HCT116 (cell line): ENCODE data around the gene SLC34A1. TPM values are rescaled to one million over a fixed set of nuclear protein-coding genes. Genes with fewer than 3 reads are reported as not detected.

Experiments used
- ATAC-seq: fragments of 200-7000 bp; cut with Tn5 transposase; 2 replicates; pipeline ENCODE4 v1.9.1; 2020; ENCODE audit warnings: mild to moderate bottlenecking, moderate library complexity
- BruUV-seq: library from RNA; stranded (reverse); fragments of 400-500 nt; replicated peaks from 2 replicates; lab custom pipeline; 2021; lab: Mats Ljungman, UMichigan
- CTCF ChIA-PET: fragments of 300-600 bp; sonication (Branson Sonifier 250); formaldehyde crosslinking; loops from one replicate; lab custom pipeline; 2021; ENCODE audit warnings: antibody characterized with exemption; lab: Charles Lee
- POLR2A ChIA-PET: fragments of 300-600, 350-600 bp; sonication (Branson Sonifier 250); formaldehyde crosslinking; loops from one replicate; lab custom pipeline; 2021; ENCODE audit warnings: antibody characterized with exemption; lab: Charles Lee
- RAD21 ChIA-PET, 2 experiments: fragments of 300-600 bp; sonication (Branson Sonifier 250); formaldehyde crosslinking; loops; one replicate each; lab custom pipeline; 2023; ENCODE audit warnings: low total read pairs in 2 of 2; ENCODE audit not compliant: uncharacterized antibody in 2 of 2, unreplicated experiment in 2 of 2, low non-redundant PET in 1 of 2; lab: Charles Lee
- DNase-seq: peaks from one replicate; pipeline ENCODE4 v3.0.0-alpha.2; 2010; ENCODE audit warnings: low read depth, low spot score
- H2AFZ ChIP-seq: fragments of 200-600 bp; shearing (Covaris generic), sonication (generic); 2 replicates; pipeline ENCODE4 v1.6.1; 2017; ENCODE audit warnings: low read depth, mixed run types, mixed read lengths, antibody characterized with exemption, low read length; ENCODE audit not compliant: poor library complexity, severe bottlenecking
- H3K27ac ChIP-seq: 2 replicates; pipeline ENCODE4 v1.5.1; 2012; ENCODE audit warnings: low read depth, low read length
- H3K27me3 ChIP-seq: fragments of 200-600 bp; sonication (generic); 2 replicates; pipeline ENCODE4 v1.6.1; 2016; ENCODE audit warnings: mixed run types, low read length, mixed read lengths; ENCODE audit not compliant: insufficient read depth
- H3K36me3 ChIP-seq, 2 experiments: fragments of 200-500 bp in 1 of 2; fragments of 200-600 bp in 1 of 2; sonication (Bioruptor generic) in 1 of 2; sonication (generic) in 1 of 2; 2 replicates each; pipeline versions ENCODE4 v1.5.1 to v1.6.1; 2014 to 2016; ENCODE audit warnings: low read length in 2 of 2, inconsistent platforms in 1 of 2, mixed read lengths in 1 of 2, mixed run types in 1 of 2; ENCODE audit not compliant: insufficient read depth in 2 of 2, control insufficient read depth in 1 of 2
- H3K4me1 ChIP-seq, 2 experiments: fragments of 200-600 bp in 1 of 2; sonication (generic) in 1 of 2; 2 replicates each; pipeline versions ENCODE4 v1.5.1 to v1.6.1; 2012 to 2017; ENCODE audit warnings: low read length in 2 of 2, inconsistent platforms in 1 of 2, mild to moderate bottlenecking in 1 of 2, mixed read lengths in 1 of 2, mixed run types in 1 of 2, moderate library complexity in 1 of 2; ENCODE audit not compliant: insufficient read depth in 2 of 2, control insufficient read depth in 1 of 2
- H3K4me2 ChIP-seq: fragments of 200-600 bp; sonication (generic); 2 replicates; pipeline ENCODE4 v1.6.1; 2017; ENCODE audit warnings: mixed run types, low read length, mixed read lengths
- H3K4me3 ChIP-seq, 2 experiments: fragments of 200-600 bp in 1 of 2; sonication (generic) in 1 of 2; replicated peaks in 1 of 2; 2 replicates each; pipeline ENCODE4 v1.5.1; 2011 to 2016; ENCODE audit warnings: low read length in 2 of 2, control low read depth in 1 of 2, low read depth in 1 of 2, mild to moderate bottlenecking in 1 of 2, mixed read lengths in 1 of 2, mixed run types in 1 of 2
- H3K79me2 ChIP-seq: fragments of 200-600 bp; sonication (generic); 2 replicates; pipeline ENCODE4 v1.6.1; 2017; ENCODE audit warnings: mild to moderate bottlenecking, mixed run types, low read length, moderate library complexity, mixed read lengths; ENCODE audit not compliant: insufficient read depth
- H3K9ac ChIP-seq: fragments of 200-600 bp; sonication (generic); 2 replicates; pipeline ENCODE4 v1.6.1; 2016; ENCODE audit warnings: low read length, mixed read lengths
- H3K9me2 ChIP-seq: fragments of 200-600 bp; sonication (generic), shearing (Covaris generic); 2 replicates; pipeline ENCODE4 v1.6.1; 2017; ENCODE audit warnings: mixed run types, mild to moderate bottlenecking, moderate library complexity; ENCODE audit not compliant: insufficient read depth
- H3K9me3 ChIP-seq, 2 experiments: fragments of 200-500 bp in 1 of 2; fragments of 200-600 bp in 1 of 2; sonication (Bioruptor generic) in 1 of 2; sonication (generic) in 1 of 2; 2 replicates each; pipeline ENCODE4 v1.6.1; 2014 to 2017; ENCODE audit warnings: low read length in 2 of 2, mixed read lengths in 2 of 2, inconsistent platforms in 1 of 2, low read depth in 1 of 2, mild to moderate bottlenecking in 1 of 2, mixed run types in 1 of 2, moderate library complexity in 1 of 2; ENCODE audit not compliant: control insufficient read depth in 1 of 2, insufficient read depth in 1 of 2
- H4K20me1 ChIP-seq: fragments of 200-600 bp; sonication (generic), shearing (Covaris generic); 2 replicates; pipeline ENCODE4 v1.6.1; 2017; ENCODE audit warnings: mixed run types, mild to moderate bottlenecking, moderate library complexity; ENCODE audit not compliant: insufficient read depth
- ATF3 ChIP-seq: IDR thresholded peaks from 2 replicates; pipeline ENCODE4 v1.6.1; 2012
- CBX3 ChIP-seq: IDR thresholded peaks from 2 replicates; pipeline ENCODE4 v1.6.1; 2012; ENCODE audit warnings: low read depth
- CEBPB ChIP-seq: IDR thresholded peaks from 2 replicates; pipeline ENCODE4 v1.6.1; 2012; ENCODE audit warnings: low read depth
- CTCF ChIP-seq, 3 experiments: fragments of 200-600 bp in 1 of 3; sonication (generic) in 1 of 3; IDR thresholded peaks in 2 of 3; conservative IDR thresholded peaks in 1 of 3; 2 replicates each; pipeline ENCODE4 v1.5.1; 2012 to 2017; ENCODE audit warnings: low read depth in 2 of 3, low read length in 2 of 3, antibody characterized with exemption in 1 of 3, borderline replicate concordance in 1 of 3, control low read depth in 1 of 3, mild to moderate bottlenecking in 1 of 3, mixed read lengths in 1 of 3, mixed run types in 1 of 3, moderate library complexity in 1 of 3; ENCODE audit not compliant: insufficient read depth in 1 of 3
- EGR1 ChIP-seq: IDR thresholded peaks from 2 replicates; pipeline ENCODE4 v1.6.1; 2012; ENCODE audit warnings: low read depth
- ELF1 ChIP-seq: IDR thresholded peaks from 2 replicates; pipeline ENCODE4 v1.6.1; 2012; ENCODE audit warnings: low read depth, borderline replicate concordance
- EZH2phosphoT487 ChIP-seq: fragments of 200-600 bp; IDR thresholded peaks from 2 replicates; pipeline ENCODE4 v1.6.1; 2018; ENCODE audit warnings: antibody characterized with exemption, borderline replicate concordance
- JUND ChIP-seq: IDR thresholded peaks from 2 replicates; pipeline ENCODE4 v1.6.1; 2012
- POLR2A ChIP-seq: IDR thresholded peaks from 2 replicates; pipeline ENCODE4 v1.7.0; 2011; ENCODE audit warnings: borderline replicate concordance; ENCODE audit not compliant: insufficient read depth, insufficient read length; ENCODE audit errors: extremely low read depth
- POLR2AphosphoS5 ChIP-seq: IDR thresholded peaks from 2 replicates; pipeline ENCODE4 v1.6.1; 2011; ENCODE audit warnings: mild to moderate bottlenecking, low read depth, low read length, moderate library complexity
- REST ChIP-seq: IDR thresholded peaks from 2 replicates; pipeline ENCODE4 v1.6.1; 2012; ENCODE audit warnings: low read depth
- SIN3A ChIP-seq: IDR thresholded peaks from 2 replicates; pipeline ENCODE4 v1.6.1; 2012; ENCODE audit warnings: low read depth
- SP1 ChIP-seq: IDR thresholded peaks from 2 replicates; pipeline ENCODE4 v1.6.1; 2012; ENCODE audit warnings: low read depth
- SRF ChIP-seq: IDR thresholded peaks from 2 replicates; pipeline ENCODE4 v1.6.1; 2012; ENCODE audit warnings: low read depth
- TCF7L2 ChIP-seq: IDR thresholded peaks from 2 replicates; pipeline ENCODE4 v1.7.0; 2011; ENCODE audit warnings: borderline replicate concordance, inconsistent platforms; ENCODE audit not compliant: insufficient read depth, insufficient read length; ENCODE audit errors: extremely low read depth
- YY1 ChIP-seq: IDR thresholded peaks from 2 replicates; pipeline ENCODE4 v1.6.1; 2011; ENCODE audit warnings: low read length, low read depth, moderate library complexity, mild to moderate bottlenecking; ENCODE audit not compliant: insufficient replicate concordance; ENCODE audit errors: extremely low read depth
- ZFX ChIP-seq: fragments of 450-650 bp; IDR thresholded peaks from 2 replicates; pipeline ENCODE4 v1.6.1; 2017
- ZNF274 ChIP-seq: fragments of 200-500 bp; sonication (Bioruptor generic); IDR thresholded peaks from 2 replicates; pipeline ENCODE4 v1.6.1; 2014; ENCODE audit warnings: mild to moderate bottlenecking, low read depth, low read length, inconsistent platforms
- intact Hi-C: fragments of 100-400 bp; cut with micrococcal nuclease; formaldehyde crosslinking; loops from 2 replicates; pipeline ENCODE4 v1.10.0; 2022
- total RNA-seq: library from RNA; stranded (reverse); gene quantifications from one replicate; pipeline ENCODE4 v1.2.1, GENCODE V29; 2021; ENCODE audit not compliant: unreplicated experiment

Gene SLC34A1
- total RNA-seq, 1 experiment from 2014 or later, result not detected

GRCh38 chr5:177423671-177424070 lies 39.4 kb downstream of the SLC34A1 start:
- no peaks in the 10 kb centered on the region for H3K9me2 ChIP-seq
- BruUV-seq, result no TSS peak
- ChIA-PET CTCF (interaction anchor here (0.8 kb wide), 1 partner anchor 19 kb away, joined by 5 read pairs; no protein-coding TSS in a partner anchor), POLR2A (interaction anchor here (0.9 kb wide), 1 partner anchor 19 kb away, joined by 3 read pairs; no protein-coding TSS in a partner anchor), RAD21 (no interaction called here)
- H3K9me3 ChIP-seq, result no peaks in the 10 kb centered on the region
- peaks cover 15 to 25% of the 10 kb centered on the region in 2 experiments for H3K4me1 ChIP-seq
- no peaks in the 10 kb centered on the region for H3K36me3 ChIP-seq
- H3K4me3 ChIP-seq, result no peak overlapping the region
- H3K4me2 ChIP-seq, result no peak overlapping the region
- intact Hi-C loops, result no loop called here
- no peak overlapping the region for H2AFZ ChIP-seq
- H3K27me3 ChIP-seq, result no peaks in the 10 kb centered on the region
- TF ChIP-seq EZH2phosphoT487 (no peak), ZFX (no peak), CEBPB (no peak), ZNF274 (no peak), CTCF (IDR thresholded peaks at IDR 0.05 in 2 of 3, conservative IDR thresholded peaks at IDR 0.05 in 1 of 3; ENCODE audit: borderline replicate concordance in 1 of 3, insufficient read depth in 1 of 3, low read depth in 2 of 3, low read length in 2 of 3) (no peak), SIN3A (no peak), REST (no peak), EGR1 (no peak), POLR2A (no peak), YY1 (no peak), ELF1 (no peak), JUND (no peak), SP1 (no peak), ATF3 (no peak), TCF7L2 (no peak), CBX3 (no peak), SRF (no peak), POLR2AphosphoS5 (no peak)
- ATAC-seq (no peak), DNase-seq (no peak)
- peaks cover 20% of the 10 kb centered on the region for H3K79me2 ChIP-seq
- H3K27ac ChIP-seq, result no peak overlapping the region
- no peak overlapping the region for H3K9ac ChIP-seq
- H4K20me1 ChIP-seq, result no peaks in the 10 kb centered on the region
